Liver (tissue), 9 donors: ENCODE data around the gene STIM1. TPM values are rescaled to one million over a fixed set of nuclear protein-coding genes. Genes with fewer than 3 reads are reported as not detected.

ENCODE experiments used
- DNase-seq: peaks from one replicate; pipeline ENCODE4 v3.0.0-alpha.2; 2017; ENCODE audit warnings: low spot score
- H3K27ac ChIP-seq, 2 donors: one replicate each; pipeline ENCODE4 v1.7.0; 2013; ENCODE audit warnings: inconsistent platforms in 2 of 2, low read length in 2 of 2, control low read depth in 1 of 2, low read depth in 1 of 2, mild to moderate bottlenecking in 1 of 2
- H3K27me3 ChIP-seq, 4 donors: one replicate each; pipeline versions ENCODE4 v1.6.1 to v1.7.0; 2013; ENCODE audit warnings: low read length in 3 of 4, inconsistent platforms in 1 of 4, mild to moderate bottlenecking in 1 of 4, moderate library complexity in 1 of 4; ENCODE audit not compliant: control insufficient read depth in 4 of 4, insufficient read depth in 4 of 4
- H3K36me3 ChIP-seq, 4 donors: one replicate each; pipeline versions ENCODE4 v1.6.1 to v1.7.0; 2013; ENCODE audit warnings: low read length in 3 of 4, mild to moderate bottlenecking in 3 of 4, low read depth in 1 of 4, moderate library complexity in 1 of 4; ENCODE audit not compliant: control insufficient read depth in 4 of 4, insufficient read depth in 3 of 4
- H3K4me1 ChIP-seq, 4 donors: one replicate each; pipeline versions ENCODE4 v1.6.1 to v1.7.0; 2013; ENCODE audit warnings: low read length in 3 of 4, mild to moderate bottlenecking in 3 of 4, moderate library complexity in 1 of 4; ENCODE audit not compliant: control insufficient read depth in 4 of 4, insufficient read depth in 4 of 4
- H3K4me3 ChIP-seq, 3 donors: one replicate each; pipeline versions ENCODE4 v1.6.1 to v1.7.0; 2013; ENCODE audit warnings: low read length in 3 of 3, control low read depth in 1 of 3, low read depth in 1 of 3, mild to moderate bottlenecking in 1 of 3
- H3K9ac ChIP-seq, 2 donors: one replicate each; pipeline ENCODE4 v1.7.0; 2013; ENCODE audit warnings: low read length in 2 of 2, mild to moderate bottlenecking in 2 of 2, moderate library complexity in 2 of 2, control low read depth in 1 of 2, low read depth in 1 of 2
- H3K9me3 ChIP-seq, 4 donors: one replicate each; pipeline versions ENCODE4 v1.6.1 to v1.7.0; 2013; ENCODE audit warnings: low read length in 3 of 4; ENCODE audit not compliant: control insufficient read depth in 4 of 4
- ATF3 ChIP-seq: IDR thresholded peaks from 2 replicates; pipeline ENCODE4 v1.6.1; 2016; ENCODE audit warnings: antibody characterized with exemption
- CTCF ChIP-seq: fragments of 150-350 bp; IDR thresholded peaks from 2 replicates; pipeline ENCODE4 v1.5.1; 2017; ENCODE audit warnings: improper control_type of control experiment, low read depth, low read length; ENCODE audit not compliant: missing input control
- EGR1 ChIP-seq, 2 donors: IDR thresholded peaks; 2 replicates each; pipeline ENCODE4 v1.6.1; 2016 to 2018; ENCODE audit warnings: antibody characterized with exemption in 2 of 2, low read depth in 2 of 2
- FOXA1 ChIP-seq: IDR thresholded peaks from 2 replicates; pipeline ENCODE4 v1.6.1; 2016; ENCODE audit warnings: antibody characterized with exemption
- FOXA2 ChIP-seq: IDR thresholded peaks from 2 replicates; pipeline ENCODE4 v1.6.1; 2016; ENCODE audit warnings: antibody characterized with exemption
- GABPA ChIP-seq, 2 donors: IDR thresholded peaks in 1 of 2; conservative IDR thresholded peaks in 1 of 2; 2 replicates each; pipeline ENCODE4 v1.6.1; 2016; ENCODE audit warnings: antibody characterized with exemption in 2 of 2, mild to moderate bottlenecking in 1 of 2, moderate library complexity in 1 of 2
- HNF4A ChIP-seq, 2 donors: conservative IDR thresholded peaks; 2 replicates each; pipeline ENCODE4 v1.6.1; 2016; ENCODE audit warnings: antibody characterized with exemption in 2 of 2, mild to moderate bottlenecking in 2 of 2
- HNF4G ChIP-seq: IDR thresholded peaks from 2 replicates; pipeline ENCODE4 v1.6.1; 2016; ENCODE audit warnings: antibody characterized with exemption
- JUND ChIP-seq, 2 donors: IDR thresholded peaks; 2 replicates each; pipeline ENCODE4 v1.6.1; 2016; ENCODE audit warnings: antibody characterized with exemption in 2 of 2
- MAX ChIP-seq: IDR thresholded peaks from 2 replicates; pipeline ENCODE4 v1.6.1; 2016; ENCODE audit warnings: antibody characterized with exemption
- NR2F2 ChIP-seq: IDR thresholded peaks from 2 replicates; pipeline ENCODE4 v1.6.1; 2016; ENCODE audit warnings: antibody characterized with exemption
- RAD21 ChIP-seq, 2 donors: IDR thresholded peaks; 2 replicates each; pipeline ENCODE4 v1.6.1; 2016; ENCODE audit warnings: antibody characterized with exemption in 2 of 2, mild to moderate bottlenecking in 2 of 2
- REST ChIP-seq: IDR thresholded peaks from 2 replicates; pipeline ENCODE4 v1.6.1; 2016; ENCODE audit warnings: antibody characterized with exemption, mild to moderate bottlenecking
- RXRA ChIP-seq, 2 donors: IDR thresholded peaks; 2 replicates each; pipeline ENCODE4 v1.6.1; 2017 to 2018; ENCODE audit warnings: antibody characterized with exemption in 2 of 2, mild to moderate bottlenecking in 1 of 2
- SP1 ChIP-seq: IDR thresholded peaks from 2 replicates; pipeline ENCODE4 v1.6.1; 2018; ENCODE audit warnings: antibody characterized with exemption, mild to moderate bottlenecking
- TAF1 ChIP-seq: conservative IDR thresholded peaks from 2 replicates; pipeline ENCODE4 v1.6.1; 2016; ENCODE audit warnings: antibody characterized with exemption, mild to moderate bottlenecking
- YY1 ChIP-seq: IDR thresholded peaks from 2 replicates; pipeline ENCODE4 v1.6.1; 2016; ENCODE audit warnings: antibody characterized with exemption, mild to moderate bottlenecking
- ZBTB33 ChIP-seq: IDR thresholded peaks from 2 replicates; pipeline ENCODE4 v1.6.1; 2016; ENCODE audit warnings: antibody characterized with exemption
- WGBS: extraction: QIAGEN DNeasy Blood & Tissue Kit; methylation state at CpG from one replicate; pipeline ENCODE4 v1.1.7; 2013; 5-methylcytosine and 5-hydroxymethylcytosine counted together
- polyA plus RNA-seq, 2 donors: library from polyadenylated mRNA; stranded (reverse) in 1 of 2; unstranded in 1 of 2; fragments of 200-250 nt in 1 of 2; fragments of >200 nt in 1 of 2; fragmentation: Nextera tagmentation in 1 of 2; extraction: Ambion mirVana in 1 of 2; gene quantifications; one replicate each; pipeline versions ENCODE4 v1.2.1 to v1.2.3, GENCODE V29; 2013 to 2015
- total RNA-seq, 2 donors: library from RNA; depleted of rRNA; stranded (reverse); fragments of >200 nt; gene quantifications; one replicate each; pipeline ENCODE4 v1.2.3, GENCODE V29; 2014
- donor health status: healthy.
- donor health status: healthy.
- donor health status: healthy.
- donor health status: healthy.
- donor health status: healthy.

The STIM1 gene
- total and polyA plus RNA-seq, 4 donors: 19.7 to 42.9 (median 25.1) TPM

- DNase-seq: no peak
- no peaks in the 10 kb centered on the region for H3K27me3 ChIP-seq
- no peak for TF ChIP-seq JUND (IDR thresholded peaks at IDR 0.05)
- TF ChIP-seq HNF4A (conservative IDR thresholded peaks at IDR 0.05): no peak
- TF ChIP-seq RAD21 (IDR thresholded peaks at IDR 0.05): peak; percentile 99
- peak; percentile 83 for TF ChIP-seq YY1
- TF ChIP-seq RXRA (IDR thresholded peaks at IDR 0.05): peak in 1 of 2 donors; percentile 24
- peak; percentile 95 for TF ChIP-seq CTCF
- no peak for TF ChIP-seq NR2F2
- TF ChIP-seq REST: no peak
- no peak for TF ChIP-seq HNF4G
- no peak for TF ChIP-seq ZBTB33
- no peak for TF ChIP-seq ATF3
- TF ChIP-seq FOXA2: no peak
- no peak for TF ChIP-seq TAF1
- no peak overlapping the region for H3K9ac ChIP-seq
- peaks cover 6 to 12% (median 7%) of the 10 kb centered on the region in 4 donors for H3K36me3 ChIP-seq
- 17% methylated on average over 4 of the region's 4 CpGs for WGBS
- H3K9me3 ChIP-seq: no peaks in the 10 kb centered on the region
- no peak overlapping the region for H3K4me3 ChIP-seq
- H3K27ac ChIP-seq: no peak overlapping the region
- peaks cover 0 to 6% (median 0%) of the 10 kb centered on the region in 4 donors for H3K4me1 ChIP-seq
These were observed 217.3 kb downstream of the STIM1 start for GRCh38 chr11:4072668-4073285.

GRCh38 chr11:4074266-4074665 is 218.8 kb downstream of the STIM1 start:
- Histone ChIP-seq H3K9ac (no peak overlapping the region), H3K27me3 (no peaks in the 10 kb centered on the region), H3K4me1 (no peaks in the 10 kb centered on the region), H3K9me3 (no peaks in the 10 kb centered on the region), H3K27ac (no peak overlapping the region), H3K36me3 (peaks cover 4 to 12% (median 6%) of the 10 kb centered on the region in 4 donors), H3K4me3 (no peak overlapping the region)
- no peak for TF ChIP-seq SP1
- TF ChIP-seq GABPA (IDR thresholded peaks at IDR 0.05 in 1 of 2, conservative IDR thresholded peaks at IDR 0.05 in 1 of 2): no peak
- no peak for TF ChIP-seq ATF3
- no peak for TF ChIP-seq NR2F2
- TF ChIP-seq CTCF: no peak
- no peak for TF ChIP-seq HNF4G
- TF ChIP-seq HNF4A (conservative IDR thresholded peaks at IDR 0.05): no peak
- TF ChIP-seq RXRA (IDR thresholded peaks at IDR 0.05): no peak
- no peak for TF ChIP-seq MAX
- no peak for TF ChIP-seq EGR1 (IDR thresholded peaks at IDR 0.05; ENCODE audit: low read depth in 2 of 2)
- no peak for TF ChIP-seq YY1
- no peak for TF ChIP-seq ZBTB33
- TF ChIP-seq FOXA1: no peak
- 97% methylated on average over 7 of the region's 7 CpGs for WGBS
- no peak for DNase-seq
